HCT116 (cell line): ENCODE results near the gene STK16. TPM values are rescaled to one million over a fixed set of nuclear protein-coding genes. Genes with fewer than 3 reads are reported as not detected.

Experiments used
- ATAC-seq: fragments of 200-7000 bp; cut with Tn5 transposase; 2 replicates; pipeline ENCODE4 v1.9.1; 2020; ENCODE audit warnings: mild to moderate bottlenecking, moderate library complexity
- BruUV-seq: library from RNA; stranded (reverse); fragments of 400-500 nt; replicated peaks from 2 replicates; lab custom pipeline; 2021; lab: Mats Ljungman, UMichigan
- CTCF ChIA-PET: fragments of 300-600 bp; sonication (Branson Sonifier 250); formaldehyde crosslinking; loops from one replicate; lab custom pipeline; 2021; ENCODE audit warnings: antibody characterized with exemption; lab: Charles Lee
- POLR2A ChIA-PET: fragments of 300-600, 350-600 bp; sonication (Branson Sonifier 250); formaldehyde crosslinking; loops from one replicate; lab custom pipeline; 2021; ENCODE audit warnings: antibody characterized with exemption; lab: Charles Lee
- RAD21 ChIA-PET, 2 experiments: fragments of 300-600 bp; sonication (Branson Sonifier 250); formaldehyde crosslinking; loops; one replicate each; lab custom pipeline; 2023; ENCODE audit warnings: low total read pairs in 2 of 2; ENCODE audit not compliant: uncharacterized antibody in 2 of 2, unreplicated experiment in 2 of 2, low non-redundant PET in 1 of 2; lab: Charles Lee
- DNase-seq: peaks from one replicate; pipeline ENCODE4 v3.0.0-alpha.2; 2010; ENCODE audit warnings: low read depth, low spot score
- H2AFZ ChIP-seq: fragments of 200-600 bp; shearing (Covaris generic), sonication (generic); 2 replicates; pipeline ENCODE4 v1.6.1; 2017; ENCODE audit warnings: low read depth, mixed run types, mixed read lengths, antibody characterized with exemption, low read length; ENCODE audit not compliant: poor library complexity, severe bottlenecking
- H3K27ac ChIP-seq: 2 replicates; pipeline ENCODE4 v1.5.1; 2012; ENCODE audit warnings: low read depth, low read length
- H3K27me3 ChIP-seq: fragments of 200-600 bp; sonication (generic); 2 replicates; pipeline ENCODE4 v1.6.1; 2016; ENCODE audit warnings: mixed run types, low read length, mixed read lengths; ENCODE audit not compliant: insufficient read depth
- H3K36me3 ChIP-seq, 2 experiments: fragments of 200-500 bp in 1 of 2; fragments of 200-600 bp in 1 of 2; sonication (Bioruptor generic) in 1 of 2; sonication (generic) in 1 of 2; 2 replicates each; pipeline versions ENCODE4 v1.5.1 to v1.6.1; 2014 to 2016; ENCODE audit warnings: low read length in 2 of 2, inconsistent platforms in 1 of 2, mixed read lengths in 1 of 2, mixed run types in 1 of 2; ENCODE audit not compliant: insufficient read depth in 2 of 2, control insufficient read depth in 1 of 2
- H3K4me1 ChIP-seq, 2 experiments: fragments of 200-600 bp in 1 of 2; sonication (generic) in 1 of 2; 2 replicates each; pipeline versions ENCODE4 v1.5.1 to v1.6.1; 2012 to 2017; ENCODE audit warnings: low read length in 2 of 2, inconsistent platforms in 1 of 2, mild to moderate bottlenecking in 1 of 2, mixed read lengths in 1 of 2, mixed run types in 1 of 2, moderate library complexity in 1 of 2; ENCODE audit not compliant: insufficient read depth in 2 of 2, control insufficient read depth in 1 of 2
- H3K4me2 ChIP-seq: fragments of 200-600 bp; sonication (generic); 2 replicates; pipeline ENCODE4 v1.6.1; 2017; ENCODE audit warnings: mixed run types, low read length, mixed read lengths
- H3K4me3 ChIP-seq, 2 experiments: fragments of 200-600 bp in 1 of 2; sonication (generic) in 1 of 2; replicated peaks in 1 of 2; 2 replicates each; pipeline ENCODE4 v1.5.1; 2011 to 2016; ENCODE audit warnings: low read length in 2 of 2, control low read depth in 1 of 2, low read depth in 1 of 2, mild to moderate bottlenecking in 1 of 2, mixed read lengths in 1 of 2, mixed run types in 1 of 2
- H3K79me2 ChIP-seq: fragments of 200-600 bp; sonication (generic); 2 replicates; pipeline ENCODE4 v1.6.1; 2017; ENCODE audit warnings: mild to moderate bottlenecking, mixed run types, low read length, moderate library complexity, mixed read lengths; ENCODE audit not compliant: insufficient read depth
- H3K9ac ChIP-seq: fragments of 200-600 bp; sonication (generic); 2 replicates; pipeline ENCODE4 v1.6.1; 2016; ENCODE audit warnings: low read length, mixed read lengths
- H3K9me2 ChIP-seq: fragments of 200-600 bp; sonication (generic), shearing (Covaris generic); 2 replicates; pipeline ENCODE4 v1.6.1; 2017; ENCODE audit warnings: mixed run types, mild to moderate bottlenecking, moderate library complexity; ENCODE audit not compliant: insufficient read depth
- H3K9me3 ChIP-seq, 2 experiments: fragments of 200-500 bp in 1 of 2; fragments of 200-600 bp in 1 of 2; sonication (Bioruptor generic) in 1 of 2; sonication (generic) in 1 of 2; 2 replicates each; pipeline ENCODE4 v1.6.1; 2014 to 2017; ENCODE audit warnings: low read length in 2 of 2, mixed read lengths in 2 of 2, inconsistent platforms in 1 of 2, low read depth in 1 of 2, mild to moderate bottlenecking in 1 of 2, mixed run types in 1 of 2, moderate library complexity in 1 of 2; ENCODE audit not compliant: control insufficient read depth in 1 of 2, insufficient read depth in 1 of 2
- H4K20me1 ChIP-seq: fragments of 200-600 bp; sonication (generic), shearing (Covaris generic); 2 replicates; pipeline ENCODE4 v1.6.1; 2017; ENCODE audit warnings: mixed run types, mild to moderate bottlenecking, moderate library complexity; ENCODE audit not compliant: insufficient read depth
- CBX3 ChIP-seq: IDR thresholded peaks from 2 replicates; pipeline ENCODE4 v1.6.1; 2012; ENCODE audit warnings: low read depth
- CEBPB ChIP-seq: IDR thresholded peaks from 2 replicates; pipeline ENCODE4 v1.6.1; 2012; ENCODE audit warnings: low read depth
- EGR1 ChIP-seq: IDR thresholded peaks from 2 replicates; pipeline ENCODE4 v1.6.1; 2012; ENCODE audit warnings: low read depth
- ELF1 ChIP-seq: IDR thresholded peaks from 2 replicates; pipeline ENCODE4 v1.6.1; 2012; ENCODE audit warnings: low read depth, borderline replicate concordance
- EZH2 ChIP-seq: fragments of 200-600 bp; sonication (generic); IDR thresholded peaks from 2 replicates; pipeline ENCODE4 v1.6.1; 2017; ENCODE audit warnings: antibody characterized with exemption, mixed run types
- EZH2phosphoT487 ChIP-seq: fragments of 200-600 bp; IDR thresholded peaks from 2 replicates; pipeline ENCODE4 v1.6.1; 2018; ENCODE audit warnings: antibody characterized with exemption, borderline replicate concordance
- JUND ChIP-seq: IDR thresholded peaks from 2 replicates; pipeline ENCODE4 v1.6.1; 2012
- MAX ChIP-seq: IDR thresholded peaks from 2 replicates; pipeline ENCODE4 v1.6.1; 2012
- POLR2A ChIP-seq: IDR thresholded peaks from 2 replicates; pipeline ENCODE4 v1.7.0; 2011; ENCODE audit warnings: borderline replicate concordance; ENCODE audit not compliant: insufficient read depth, insufficient read length; ENCODE audit errors: extremely low read depth
- POLR2AphosphoS5 ChIP-seq: IDR thresholded peaks from 2 replicates; pipeline ENCODE4 v1.6.1; 2011; ENCODE audit warnings: mild to moderate bottlenecking, low read depth, low read length, moderate library complexity
- RAD21 ChIP-seq: IDR thresholded peaks from 2 replicates; pipeline ENCODE4 v1.6.1; 2012; ENCODE audit warnings: low read depth, mild to moderate bottlenecking
- REST ChIP-seq: IDR thresholded peaks from 2 replicates; pipeline ENCODE4 v1.6.1; 2012; ENCODE audit warnings: low read depth
- SIN3A ChIP-seq: IDR thresholded peaks from 2 replicates; pipeline ENCODE4 v1.6.1; 2012; ENCODE audit warnings: low read depth
- SP1 ChIP-seq: IDR thresholded peaks from 2 replicates; pipeline ENCODE4 v1.6.1; 2012; ENCODE audit warnings: low read depth
- SRF ChIP-seq: IDR thresholded peaks from 2 replicates; pipeline ENCODE4 v1.6.1; 2012; ENCODE audit warnings: low read depth
- YY1 ChIP-seq: IDR thresholded peaks from 2 replicates; pipeline ENCODE4 v1.6.1; 2011; ENCODE audit warnings: low read length, low read depth, moderate library complexity, mild to moderate bottlenecking; ENCODE audit not compliant: insufficient replicate concordance; ENCODE audit errors: extremely low read depth
- ZFX ChIP-seq: fragments of 450-650 bp; IDR thresholded peaks from 2 replicates; pipeline ENCODE4 v1.6.1; 2017
- intact Hi-C: fragments of 100-400 bp; cut with micrococcal nuclease; formaldehyde crosslinking; loops from 2 replicates; pipeline ENCODE4 v1.10.0; 2022
- total RNA-seq: library from RNA; stranded (reverse); gene quantifications from one replicate; pipeline ENCODE4 v1.2.1, GENCODE V29; 2021; ENCODE audit not compliant: unreplicated experiment
- TF ChIP-seq, protein P1 (sequence below), 3 experiments: fragments of 200-600 bp in 1 of 3; sonication (generic) in 1 of 3; IDR thresholded peaks in 2 of 3; conservative IDR thresholded peaks in 1 of 3; 2 replicates each; pipeline ENCODE4 v1.5.1; 2012 to 2017; ENCODE audit warnings: low read depth in 2 of 3, low read length in 2 of 3, antibody characterized with exemption in 1 of 3, borderline replicate concordance in 1 of 3, control low read depth in 1 of 3, mild to moderate bottlenecking in 1 of 3, mixed read lengths in 1 of 3, mixed run types in 1 of 3, moderate library complexity in 1 of 3; ENCODE audit not compliant: insufficient read depth in 1 of 3
- TF ChIP-seq, protein P2 (sequence below): IDR thresholded peaks from 2 replicates; pipeline ENCODE4 v1.6.1; 2011; ENCODE audit warnings: mild to moderate bottlenecking, low read length, moderate library complexity; ENCODE audit not compliant: insufficient replicate concordance; ENCODE audit errors: extremely low read depth

The STK16 gene
- total RNA-seq, 1 experiment from 2014 or later: 31.4 TPM

DNA sequence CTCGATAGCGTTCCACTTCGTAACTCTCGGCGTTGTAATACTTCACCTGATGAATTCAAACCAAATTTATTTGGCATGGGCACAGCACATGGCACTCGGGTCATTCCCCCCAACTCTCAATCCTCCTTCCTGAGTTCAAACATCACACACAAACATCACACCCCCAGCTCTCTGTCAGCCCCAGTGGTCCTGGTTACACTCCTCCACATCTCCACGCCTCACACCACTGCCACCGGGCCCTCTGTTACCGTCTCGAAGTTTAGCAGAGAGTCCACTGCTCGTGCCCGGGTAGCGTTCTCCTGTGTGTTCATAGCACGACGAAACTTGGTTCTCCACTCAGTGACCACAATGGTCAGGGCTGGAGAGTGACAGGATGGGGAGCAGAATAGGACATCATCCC is 31.1 kb upstream of the STK16 start:
- CTCF ChIA-PET: no interaction called here
- Histone ChIP-seq H3K9me3 (no peaks in the 10 kb centered on the region), H4K20me1 (no peaks in the 10 kb centered on the region), H3K9ac (no peak overlapping the region), H3K9me2 (no peaks in the 10 kb centered on the region), H3K4me1 (peaks cover 6 to 30% of the 10 kb centered on the region in 2 experiments; a peak in 3 of 4 replicates), H3K4me2 (no peak overlapping the region), H3K27me3 (no peaks in the 10 kb centered on the region), H2AFZ (no peak overlapping the region), H3K4me3 (no peak overlapping the region), H3K27ac (no peak overlapping the region), H3K36me3 (peaks cover 2 to 17% of the 10 kb centered on the region in 2 experiments; a peak in 3 of 4 replicates), H3K79me2 (no peaks in the 10 kb centered on the region)
- intact Hi-C loops: no loop called here
- BruUV-seq: no TSS peak
- POLR2A ChIA-PET: no interaction called here
- DNase-seq (no peak), ATAC-seq (no peak)
- RAD21 ChIA-PET: no interaction called here
- TF ChIP-seq ZFX (no peak), SP1 (no peak), EZH2phosphoT487 (no peak), REST (no peak), MAX (no peak), SRF (no peak), EZH2 (no peak), CBX3 (no peak), POLR2AphosphoS5 (no peak), ELF1 (no peak), EGR1 (no peak), POLR2A (no peak), SIN3A (no peak), CEBPB (no peak), RAD21 (no peak), YY1 (no peak), JUND (no peak)
- TF ChIP-seq, protein P1, sequence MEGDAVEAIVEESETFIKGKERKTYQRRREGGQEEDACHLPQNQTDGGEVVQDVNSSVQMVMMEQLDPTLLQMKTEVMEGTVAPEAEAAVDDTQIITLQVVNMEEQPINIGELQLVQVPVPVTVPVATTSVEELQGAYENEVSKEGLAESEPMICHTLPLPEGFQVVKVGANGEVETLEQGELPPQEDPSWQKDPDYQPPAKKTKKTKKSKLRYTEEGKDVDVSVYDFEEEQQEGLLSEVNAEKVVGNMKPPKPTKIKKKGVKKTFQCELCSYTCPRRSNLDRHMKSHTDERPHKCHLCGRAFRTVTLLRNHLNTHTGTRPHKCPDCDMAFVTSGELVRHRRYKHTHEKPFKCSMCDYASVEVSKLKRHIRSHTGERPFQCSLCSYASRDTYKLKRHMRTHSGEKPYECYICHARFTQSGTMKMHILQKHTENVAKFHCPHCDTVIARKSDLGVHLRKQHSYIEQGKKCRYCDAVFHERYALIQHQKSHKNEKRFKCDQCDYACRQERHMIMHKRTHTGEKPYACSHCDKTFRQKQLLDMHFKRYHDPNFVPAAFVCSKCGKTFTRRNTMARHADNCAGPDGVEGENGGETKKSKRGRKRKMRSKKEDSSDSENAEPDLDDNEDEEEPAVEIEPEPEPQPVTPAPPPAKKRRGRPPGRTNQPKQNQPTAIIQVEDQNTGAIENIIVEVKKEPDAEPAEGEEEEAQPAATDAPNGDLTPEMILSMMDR (IDR thresholded peaks at IDR 0.05 in 2 of 3, conservative IDR thresholded peaks at IDR 0.05 in 1 of 3; ENCODE audit: borderline replicate concordance in 1 of 3, insufficient read depth in 1 of 3, low read depth in 2 of 3, low read length in 2 of 3): no peak
- TF ChIP-seq, protein P2, sequence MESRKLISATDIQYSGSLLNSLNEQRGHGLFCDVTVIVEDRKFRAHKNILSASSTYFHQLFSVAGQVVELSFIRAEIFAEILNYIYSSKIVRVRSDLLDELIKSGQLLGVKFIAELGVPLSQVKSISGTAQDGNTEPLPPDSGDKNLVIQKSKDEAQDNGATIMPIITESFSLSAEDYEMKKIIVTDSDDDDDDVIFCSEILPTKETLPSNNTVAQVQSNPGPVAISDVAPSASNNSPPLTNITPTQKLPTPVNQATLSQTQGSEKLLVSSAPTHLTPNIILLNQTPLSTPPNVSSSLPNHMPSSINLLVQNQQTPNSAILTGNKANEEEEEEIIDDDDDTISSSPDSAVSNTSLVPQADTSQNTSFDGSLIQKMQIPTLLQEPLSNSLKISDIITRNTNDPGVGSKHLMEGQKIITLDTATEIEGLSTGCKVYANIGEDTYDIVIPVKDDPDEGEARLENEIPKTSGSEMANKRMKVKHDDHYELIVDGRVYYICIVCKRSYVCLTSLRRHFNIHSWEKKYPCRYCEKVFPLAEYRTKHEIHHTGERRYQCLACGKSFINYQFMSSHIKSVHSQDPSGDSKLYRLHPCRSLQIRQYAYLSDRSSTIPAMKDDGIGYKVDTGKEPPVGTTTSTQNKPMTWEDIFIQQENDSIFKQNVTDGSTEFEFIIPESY: no peak
